Measurements from ENCODE around the gene CTSC. TPM values are rescaled to one million over a fixed set of nuclear protein-coding genes. Genes with fewer than 3 reads are reported as not detected.

The CTSC gene
- total and polyA plus RNA-seq, 9 of the 15 experiments (the other 6 are each of a cell fraction or from before 2014, with no cell fraction given): 113 to 403 (median 187) TPM

DNA sequence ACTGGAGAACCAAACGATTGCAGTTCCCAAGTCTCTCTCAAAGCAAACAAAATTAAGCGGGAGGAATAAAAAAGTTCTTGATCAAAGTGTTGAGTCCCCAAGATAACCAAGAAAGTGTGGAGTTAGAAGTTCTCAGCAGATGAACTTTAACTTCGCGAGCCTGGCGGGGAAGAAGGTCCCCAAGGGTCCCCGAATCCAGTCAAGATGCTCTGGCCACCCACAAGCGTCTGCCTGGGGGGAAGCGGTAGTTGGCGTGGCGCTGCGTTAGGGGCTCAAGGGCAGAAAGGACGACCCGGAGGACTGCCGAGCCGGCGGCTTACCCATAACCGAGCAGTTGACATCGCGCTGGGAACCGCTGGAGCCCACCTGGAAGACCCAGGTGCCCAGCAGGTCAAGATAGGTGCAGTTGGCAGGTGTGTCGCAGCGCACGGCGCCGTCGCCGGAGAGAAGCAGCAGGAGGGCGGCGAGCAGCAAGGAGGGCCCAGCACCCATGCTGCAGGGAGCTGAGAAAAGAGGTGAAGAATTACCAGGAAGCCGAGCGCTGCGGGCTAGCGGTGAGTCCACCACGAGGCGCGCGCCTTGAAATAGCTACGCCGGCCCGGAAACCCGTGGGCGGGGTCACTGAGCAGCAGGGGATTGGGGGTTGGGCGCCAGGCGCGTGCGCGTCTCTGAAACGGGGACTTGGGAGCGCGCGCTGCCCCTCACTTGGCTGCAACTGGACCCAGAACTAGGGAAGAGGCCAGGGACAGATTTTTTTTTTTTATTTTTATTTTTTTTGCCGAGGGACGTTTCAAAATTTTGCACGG, at the start of gene CTSC (continued):
- TF ChIP-seq, protein P1, sequence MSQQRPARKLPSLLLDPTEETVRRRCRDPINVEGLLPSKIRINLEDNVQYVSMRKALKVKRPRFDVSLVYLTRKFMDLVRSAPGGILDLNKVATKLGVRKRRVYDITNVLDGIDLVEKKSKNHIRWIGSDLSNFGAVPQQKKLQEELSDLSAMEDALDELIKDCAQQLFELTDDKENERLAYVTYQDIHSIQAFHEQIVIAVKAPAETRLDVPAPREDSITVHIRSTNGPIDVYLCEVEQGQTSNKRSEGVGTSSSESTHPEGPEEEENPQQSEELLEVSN (IDR thresholded peaks at IDR 0.05; ENCODE audit: borderline replicate concordance in 1 of 2, extremely low read depth in 1 of 2, insufficient read depth in 1 of 2, insufficient read length in 1 of 2, low read depth in 1 of 2, low read length in 1 of 2, poor library complexity in 1 of 2, severe bottlenecking in 1 of 2): peak; percentile 80 to 89
- TF ChIP-seq SREBF2 (CRISPR knock-in tag; IDR thresholded peaks at IDR 0.05) (no peak), FOSL1 (tag; conservative IDR thresholded peaks at IDR 0.05) (0 out of 2 replicates have a peak, but pooled peaks have one; percentile 21), MEIS2 (IDR thresholded peaks at IDR 0.05; ENCODE audit: partially characterized antibody) (peak; percentile 10), ZKSCAN3 (CRISPR knock-in tag; IDR thresholded peaks at IDR 0.05) (no peak), NEUROD1 (IDR thresholded peaks at IDR 0.05; ENCODE audit: borderline replicate concordance, low read depth, low read length, partially characterized antibody) (peak; percentile 72)
- TF ChIP-seq, protein P2, sequence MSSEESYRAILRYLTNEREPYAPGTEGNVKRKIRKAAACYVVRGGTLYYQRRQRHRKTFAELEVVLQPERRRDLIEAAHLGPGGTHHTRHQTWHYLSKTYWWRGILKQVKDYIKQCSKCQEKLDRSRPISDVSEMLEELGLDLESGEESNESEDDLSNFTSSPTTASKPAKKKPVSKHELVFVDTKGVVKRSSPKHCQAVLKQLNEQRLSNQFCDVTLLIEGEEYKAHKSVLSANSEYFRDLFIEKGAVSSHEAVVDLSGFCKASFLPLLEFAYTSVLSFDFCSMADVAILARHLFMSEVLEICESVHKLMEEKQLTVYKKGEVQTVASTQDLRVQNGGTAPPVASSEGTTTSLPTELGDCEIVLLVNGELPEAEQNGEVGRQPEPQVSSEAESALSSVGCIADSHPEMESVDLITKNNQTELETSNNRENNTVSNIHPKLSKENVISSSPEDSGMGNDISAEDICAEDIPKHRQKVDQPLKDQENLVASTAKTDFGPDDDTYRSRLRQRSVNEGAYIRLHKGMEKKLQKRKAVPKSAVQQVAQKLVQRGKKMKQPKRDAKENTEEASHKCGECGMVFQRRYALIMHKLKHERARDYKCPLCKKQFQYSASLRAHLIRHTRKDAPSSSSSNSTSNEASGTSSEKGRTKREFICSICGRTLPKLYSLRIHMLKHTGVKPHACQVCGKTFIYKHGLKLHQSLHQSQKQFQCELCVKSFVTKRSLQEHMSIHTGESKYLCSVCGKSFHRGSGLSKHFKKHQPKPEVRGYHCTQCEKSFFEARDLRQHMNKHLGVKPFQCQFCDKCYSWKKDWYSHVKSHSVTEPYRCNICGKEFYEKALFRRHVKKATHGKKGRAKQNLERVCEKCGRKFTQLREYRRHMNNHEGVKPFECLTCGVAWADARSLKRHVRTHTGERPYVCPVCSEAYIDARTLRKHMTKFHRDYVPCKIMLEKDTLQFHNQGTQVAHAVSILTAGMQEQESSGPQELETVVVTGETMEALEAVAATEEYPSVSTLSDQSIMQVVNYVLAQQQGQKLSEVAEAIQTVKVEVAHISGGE (CRISPR knock-in tag; IDR thresholded peaks at IDR 0.05): peak in 1 of 3 experiments; percentile 47; a peak in 1 of 6 replicates
- TF ChIP-seq, protein P3, sequence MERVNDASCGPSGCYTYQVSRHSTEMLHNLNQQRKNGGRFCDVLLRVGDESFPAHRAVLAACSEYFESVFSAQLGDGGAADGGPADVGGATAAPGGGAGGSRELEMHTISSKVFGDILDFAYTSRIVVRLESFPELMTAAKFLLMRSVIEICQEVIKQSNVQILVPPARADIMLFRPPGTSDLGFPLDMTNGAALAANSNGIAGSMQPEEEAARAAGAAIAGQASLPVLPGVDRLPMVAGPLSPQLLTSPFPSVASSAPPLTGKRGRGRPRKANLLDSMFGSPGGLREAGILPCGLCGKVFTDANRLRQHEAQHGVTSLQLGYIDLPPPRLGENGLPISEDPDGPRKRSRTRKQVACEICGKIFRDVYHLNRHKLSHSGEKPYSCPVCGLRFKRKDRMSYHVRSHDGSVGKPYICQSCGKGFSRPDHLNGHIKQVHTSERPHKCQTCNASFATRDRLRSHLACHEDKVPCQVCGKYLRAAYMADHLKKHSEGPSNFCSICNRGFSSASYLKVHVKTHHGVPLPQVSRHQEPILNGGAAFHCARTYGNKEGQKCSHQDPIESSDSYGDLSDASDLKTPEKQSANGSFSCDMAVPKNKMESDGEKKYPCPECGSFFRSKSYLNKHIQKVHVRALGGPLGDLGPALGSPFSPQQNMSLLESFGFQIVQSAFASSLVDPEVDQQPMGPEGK (CRISPR knock-in tag; IDR thresholded peaks at IDR 0.05; ENCODE audit: borderline replicate concordance): no peak

Measured in K562 (cell line).